K562 (cell line): Measurements from ENCODE around the gene YJEFN3. TPM values are rescaled to one million over a fixed set of nuclear protein-coding genes. Genes with fewer than 3 reads are reported as not detected.

Experiments used
- AFF4 ChIP-seq: sonication (generic); formaldehyde crosslinking; IDR thresholded peaks from 2 replicates; pipeline ENCODE4 v1.8.0; 2023; ENCODE audit warnings: mild to moderate bottlenecking, missing genetic modification reagents
- ELF4 ChIP-seq: fragments of 450-650 bp; formaldehyde crosslinking; IDR thresholded peaks from 2 replicates; pipeline ENCODE4 v1.4.0; 2022; ENCODE audit warnings: missing genetic modification characterization
- ESRRA ChIP-seq: fragments of 450-650 bp; IDR thresholded peaks from 2 replicates; pipeline ENCODE4 v1.6.1; 2014; ENCODE audit warnings: low read depth, mild to moderate bottlenecking, moderate library complexity, borderline replicate concordance
- ILK ChIP-seq: fragments of 450-650 bp; IDR thresholded peaks from 2 replicates; pipeline ENCODE4 v1.6.1; 2016; ENCODE audit warnings: missing genetic modification characterization, low read depth, mild to moderate bottlenecking, missing compliant biosample characterization, moderate library complexity, borderline replicate concordance
- KLF10 ChIP-seq: fragments of 250-450 bp; sonication (Bioruptor Pico); IDR thresholded peaks from 2 replicates; pipeline ENCODE4 v1.6.1; 2021; ENCODE audit warnings: matching md5 sums
- MCM2 ChIP-seq: fragments of 450-650 bp; IDR thresholded peaks from 2 replicates; pipeline ENCODE4 v1.6.1; 2017; ENCODE audit warnings: low read depth, mild to moderate bottlenecking
- PCBP1 ChIP-seq: fragments of 200-400 bp; formaldehyde crosslinking; IDR thresholded peaks from 2 replicates; pipeline ENCODE4 v1.6.1; 2018; ENCODE audit warnings: mild to moderate bottlenecking, low read depth, low read length; ENCODE audit not compliant: poor library complexity, severe bottlenecking
- POLR2AphosphoS2 ChIP-seq: IDR thresholded peaks from 2 replicates; pipeline ENCODE4 v1.6.1; 2012; ENCODE audit warnings: low read length, improper control_type of control experiment
- THRA ChIP-seq: fragments of 450-650 bp; IDR thresholded peaks from 2 replicates; pipeline ENCODE4 v1.6.1; 2017; ENCODE audit warnings: mild to moderate bottlenecking, moderate library complexity
- ZNF507 ChIP-seq: conservative IDR thresholded peaks from 2 replicates; pipeline ENCODE4 v1.6.1; 2017; ENCODE audit warnings: missing genetic modification characterization, missing compliant biosample characterization
- polyA plus RNA-seq, 8 experiments: library from polyadenylated mRNA; depleted of rRNA in 4 of 8; stranded (reverse) in 5 of 8; unstranded in 3 of 8; fragments of >200 nt; fragmentation: Nextera tagmentation in 2 of 8; fragmentation: Illumina TruSeq in 1 of 8; extraction: Ambion mirVana in 2 of 8; extraction: Trizol in 1 of 8; gene quantifications; 2 replicates each; pipeline versions ENCODE4 v1.2.1 to v1.2.3, GENCODE V29; 2011 to 2014; ENCODE audit warnings: inconsistent platforms in 1 of 8, missing spikeins in 1 of 8
- total RNA-seq, 7 experiments: library from RNA; depleted of rRNA in 6 of 7; stranded (reverse); fragments of >200 nt in 6 of 7; fragmentation: Illumina TruSeq in 2 of 7; extraction: Trizol in 2 of 7; gene quantifications; 2 replicates each; pipeline versions ENCODE4 v1.2.1 to v1.2.3, GENCODE V29; 2011 to 2021; ENCODE audit warnings: low replicate concordance in 1 of 7
- TF ChIP-seq, protein P1 (sequence below), 2 experiments: fragments of 450-650 bp; formaldehyde crosslinking in 1 of 2; IDR thresholded peaks; 2 replicates each; pipeline versions ENCODE4 v1.4.0 to v1.6.1; 2014 to 2020; ENCODE audit warnings: mild to moderate bottlenecking in 2 of 2, borderline replicate concordance in 1 of 2, low read depth in 1 of 2
- TF ChIP-seq, protein P2 (sequence below): sonication (generic); formaldehyde crosslinking; IDR thresholded peaks from 2 replicates; pipeline ENCODE4 v1.8.1; 2023; ENCODE audit warnings: mild to moderate bottlenecking, missing genetic modification reagents, moderate library complexity

The YJEFN3 gene
- total and polyA plus RNA-seq, 9 of the 15 experiments (the other 6 are each of a cell fraction or from before 2014, with no cell fraction given), result 0.04 to 5.8 (median 1.3) TPM; not detected in 1

DNA sequence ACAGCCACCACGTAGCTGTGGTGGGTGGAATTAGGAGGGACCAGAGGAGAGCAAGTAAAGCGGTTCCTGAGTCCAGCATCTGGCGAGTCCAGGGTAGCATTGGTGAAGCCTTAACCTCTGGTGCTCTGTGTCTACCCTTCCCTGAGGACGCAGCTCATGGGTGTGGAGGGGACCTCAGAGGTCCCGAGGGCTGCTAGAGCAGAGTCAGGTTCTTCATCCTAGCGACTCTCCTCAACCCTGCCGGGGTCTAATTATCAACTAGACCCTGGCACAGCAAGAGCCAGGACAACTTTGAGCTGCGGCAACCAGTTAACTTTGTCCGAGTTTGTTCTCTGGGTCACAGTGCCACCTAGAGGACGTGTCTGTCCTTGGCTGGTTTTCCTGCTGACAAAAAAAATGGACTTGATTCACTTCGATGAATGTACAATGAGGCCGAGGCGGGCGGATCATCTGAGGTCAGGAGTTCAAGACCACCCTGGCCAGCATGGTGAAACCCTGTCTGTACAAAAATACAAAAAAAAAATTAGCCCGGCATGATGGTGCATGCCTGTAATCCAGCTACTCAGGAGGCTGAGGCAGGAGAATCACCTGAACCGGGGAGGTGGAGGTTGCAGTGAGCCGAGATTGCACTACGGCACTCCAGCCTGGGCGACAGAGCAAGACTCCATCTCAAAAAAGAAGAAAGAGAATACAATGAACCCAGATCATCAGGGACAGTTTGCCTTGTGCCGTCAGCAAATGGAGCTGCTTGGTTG is 38.3 kb upstream of the YJEFN3 start (continued):
- TF ChIP-seq, protein P1, sequence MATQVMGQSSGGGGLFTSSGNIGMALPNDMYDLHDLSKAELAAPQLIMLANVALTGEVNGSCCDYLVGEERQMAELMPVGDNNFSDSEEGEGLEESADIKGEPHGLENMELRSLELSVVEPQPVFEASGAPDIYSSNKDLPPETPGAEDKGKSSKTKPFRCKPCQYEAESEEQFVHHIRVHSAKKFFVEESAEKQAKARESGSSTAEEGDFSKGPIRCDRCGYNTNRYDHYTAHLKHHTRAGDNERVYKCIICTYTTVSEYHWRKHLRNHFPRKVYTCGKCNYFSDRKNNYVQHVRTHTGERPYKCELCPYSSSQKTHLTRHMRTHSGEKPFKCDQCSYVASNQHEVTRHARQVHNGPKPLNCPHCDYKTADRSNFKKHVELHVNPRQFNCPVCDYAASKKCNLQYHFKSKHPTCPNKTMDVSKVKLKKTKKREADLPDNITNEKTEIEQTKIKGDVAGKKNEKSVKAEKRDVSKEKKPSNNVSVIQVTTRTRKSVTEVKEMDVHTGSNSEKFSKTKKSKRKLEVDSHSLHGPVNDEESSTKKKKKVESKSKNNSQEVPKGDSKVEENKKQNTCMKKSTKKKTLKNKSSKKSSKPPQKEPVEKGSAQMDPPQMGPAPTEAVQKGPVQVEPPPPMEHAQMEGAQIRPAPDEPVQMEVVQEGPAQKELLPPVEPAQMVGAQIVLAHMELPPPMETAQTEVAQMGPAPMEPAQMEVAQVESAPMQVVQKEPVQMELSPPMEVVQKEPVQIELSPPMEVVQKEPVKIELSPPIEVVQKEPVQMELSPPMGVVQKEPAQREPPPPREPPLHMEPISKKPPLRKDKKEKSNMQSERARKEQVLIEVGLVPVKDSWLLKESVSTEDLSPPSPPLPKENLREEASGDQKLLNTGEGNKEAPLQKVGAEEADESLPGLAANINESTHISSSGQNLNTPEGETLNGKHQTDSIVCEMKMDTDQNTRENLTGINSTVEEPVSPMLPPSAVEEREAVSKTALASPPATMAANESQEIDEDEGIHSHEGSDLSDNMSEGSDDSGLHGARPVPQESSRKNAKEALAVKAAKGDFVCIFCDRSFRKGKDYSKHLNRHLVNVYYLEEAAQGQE (IDR thresholded peaks at IDR 0.05; ENCODE audit: borderline replicate concordance), result peak; percentile 72
- TF ChIP-seq, protein P1 (CRISPR knock-in tag; IDR thresholded peaks at IDR 0.05; ENCODE audit: low read depth), result no peak
- TF ChIP-seq KLF10 (CRISPR knock-in tag) (no peak), ESRRA (no peak), MCM2 (no peak), ELF4 (CRISPR knock-in tag) (no peak), THRA (no peak), ZNF507 (tag) (no peak), ILK (tag) (no peak), PCBP1 (no peak), POLR2AphosphoS2 (no peak), AFF4 (CRISPR knock-in tag) (no peak)
- TF ChIP-seq, protein P2, sequence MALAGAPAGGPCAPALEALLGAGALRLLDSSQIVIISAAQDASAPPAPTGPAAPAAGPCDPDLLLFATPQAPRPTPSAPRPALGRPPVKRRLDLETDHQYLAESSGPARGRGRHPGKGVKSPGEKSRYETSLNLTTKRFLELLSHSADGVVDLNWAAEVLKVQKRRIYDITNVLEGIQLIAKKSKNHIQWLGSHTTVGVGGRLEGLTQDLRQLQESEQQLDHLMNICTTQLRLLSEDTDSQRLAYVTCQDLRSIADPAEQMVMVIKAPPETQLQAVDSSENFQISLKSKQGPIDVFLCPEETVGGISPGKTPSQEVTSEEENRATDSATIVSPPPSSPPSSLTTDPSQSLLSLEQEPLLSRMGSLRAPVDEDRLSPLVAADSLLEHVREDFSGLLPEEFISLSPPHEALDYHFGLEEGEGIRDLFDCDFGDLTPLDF (CRISPR knock-in tag), result no peak
